Transverse colon (tissue), 4 donors: ENCODE results near the gene RERE.

Source experiments
- CTCF ChIP-seq, 5 experiments: fragments of 200-600 bp in 3 of 5; fragments of 450-650 bp in 2 of 5; sonication (generic) in 3 of 5; IDR thresholded peaks; 1 replicate in 2 of 5; 2 replicates in 3 of 5; pipeline ENCODE4 v1.5.1; 2016 to 2017; ENCODE audit warnings: antibody characterized with exemption in 5 of 5, inconsistent platforms in 3 of 5, mild to moderate bottlenecking in 2 of 5, moderate library complexity in 1 of 5
- POLR2A ChIP-seq: fragments of 450-650 bp; IDR thresholded peaks from one replicate; pipeline ENCODE4 v1.6.1; 2016; ENCODE audit warnings: antibody characterized with exemption, mild to moderate bottlenecking, moderate library complexity
- POLR2AphosphoS5 ChIP-seq, 3 donors: sonication (generic); formaldehyde crosslinking; IDR thresholded peaks; one replicate each; pipeline ENCODE4 v1.6.1; 2016; ENCODE audit warnings: antibody characterized with exemption in 3 of 3

DNA sequence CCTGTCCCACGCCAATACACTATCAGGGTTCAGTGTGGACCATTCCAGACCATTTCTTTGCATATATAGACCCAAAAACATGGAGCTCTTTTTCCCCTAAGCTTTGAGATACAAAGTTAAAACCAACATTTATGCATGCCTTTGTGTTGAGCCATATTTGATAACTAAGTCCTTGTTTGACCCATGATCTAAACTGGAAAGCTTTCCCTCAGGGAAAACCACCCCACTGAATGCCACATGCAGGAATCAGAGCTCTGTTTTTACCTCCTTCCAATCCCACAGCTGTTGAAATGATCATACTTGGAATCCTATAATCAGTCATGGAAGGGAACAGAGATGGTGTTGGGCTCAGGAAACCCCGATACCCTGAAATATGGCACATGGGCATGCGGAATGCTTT, 514.3 kb downstream of the RERE start:
- TF ChIP-seq POLR2AphosphoS5 (IDR thresholded peaks at IDR 0.05) (no peak), CTCF (IDR thresholded peaks at IDR 0.05) (no peak), POLR2A (no peak)
